Measurements from ENCODE around the gene RAF1. TPM values are rescaled to one million over a fixed set of nuclear protein-coding genes. Genes with fewer than 3 reads are reported as not detected.

The RAF1 gene
- total and polyA plus RNA-seq, 2 donors (not counting 1 experiment from before 2014, with no cell fraction given): 84.3 to 126 TPM

DNA sequence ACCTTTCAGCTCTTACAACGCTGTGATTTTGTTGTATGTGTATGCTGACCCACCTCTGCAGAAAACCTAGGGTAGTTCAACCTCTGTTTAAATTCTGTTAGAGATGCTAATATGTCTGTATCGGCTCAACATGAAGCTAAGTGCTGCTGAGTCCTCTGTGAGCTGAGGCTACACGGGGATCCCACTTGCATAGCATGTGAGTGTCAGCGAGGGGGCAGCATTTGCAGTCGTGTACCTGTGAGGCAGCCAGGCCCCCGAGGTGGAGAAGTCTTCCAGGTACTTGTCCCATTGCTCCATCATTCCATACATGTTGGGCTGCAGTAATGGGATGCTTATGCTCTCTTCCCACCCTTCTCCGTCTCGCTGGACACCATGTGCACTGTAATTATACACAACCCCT, 122.3 kb downstream of the RAF1 start:
- POLR2A ChIA-PET: no interaction called here

DNA sequence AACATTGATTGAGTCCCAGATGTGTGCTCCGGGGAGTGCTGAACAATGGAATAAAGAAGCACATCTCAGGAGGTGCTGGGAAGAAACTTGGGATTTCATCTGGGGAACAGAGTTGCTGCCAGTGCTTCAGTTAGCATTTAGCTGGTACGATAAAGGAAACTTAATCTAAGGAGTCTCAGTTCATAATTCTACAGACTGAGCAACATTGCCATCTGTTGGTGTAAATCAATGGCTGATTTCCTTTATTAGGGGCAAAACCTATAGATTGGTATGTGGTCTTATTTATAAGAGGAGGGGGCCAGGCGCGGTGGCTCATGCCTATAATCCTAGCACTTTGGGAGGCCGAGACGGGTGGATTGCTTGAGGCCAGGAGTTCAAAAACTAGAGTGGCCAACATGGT, 127.5 kb downstream of the RAF1 start:
- H3K36me3 ChIP-seq (replicated peaks in 1 of 2; ENCODE audit: control extremely low read depth in 1 of 2, control insufficient read depth in 1 of 2, extremely low read depth in 1 of 2, insufficient read depth in 2 of 2, low read length in 1 of 2): peaks cover 7 to 16% of the 10 kb centered on the region in 2 experiments
- no peak overlapping the region for H3K9ac ChIP-seq (ENCODE audit: low read length)
- CTCF ChIA-PET: no interaction called here
- no peak overlapping the region for H3K4me3 ChIP-seq (ENCODE audit: control extremely low read depth in 1 of 5, extremely low read depth in 1 of 5, insufficient read depth in 1 of 5, low read depth in 2 of 5, low read length in 4 of 5)
- H4K20me1 ChIP-seq (ENCODE audit: control insufficient read depth, insufficient read depth, low read length, poor library complexity, severe bottlenecking): no peaks in the 10 kb centered on the region
- Mint-ChIP-seq H3K27me3 (no peaks in the 10 kb centered on the region), H3K4me1 (no peaks in the 10 kb centered on the region), H3K9me3 (ENCODE audit: insufficient read depth) (no peaks in the 10 kb centered on the region), H3K4me3 (no peak overlapping the region), H3K27ac (no peak overlapping the region)
- no peak overlapping the region for H3K27ac ChIP-seq (ENCODE audit: low read length in 2 of 2)
- H3K27me3 ChIP-seq (replicated peaks in 1 of 4; ENCODE audit: control extremely low read depth in 1 of 4, control insufficient read depth in 3 of 4, insufficient read depth in 4 of 4, low read length in 3 of 4): no peaks in the 10 kb centered on the region
- no peak overlapping the region for H3K4me2 ChIP-seq (replicated peaks; ENCODE audit: low read depth, low read length, poor library complexity, severe bottlenecking)
- ATAC-seq (ENCODE audit: low read depth) (no peak), DNase-seq (no peak)
- H2AFZ ChIP-seq (ENCODE audit: insufficient read depth, low read depth, low read length, poor library complexity, severe bottlenecking): no peak overlapping the region
- TF ChIP-seq CTCF (IDR thresholded peaks at IDR 0.05): no peak
- TF ChIP-seq EZH2 (IDR thresholded peaks at IDR 0.05; ENCODE audit: borderline replicate concordance, insufficient read depth, low read depth, low read length, poor library complexity, severe bottlenecking): no peak
- H3K9me3 ChIP-seq (ENCODE audit: control extremely low read depth in 1 of 3, control insufficient read depth in 2 of 3, insufficient read depth in 1 of 3, low read length in 2 of 3): no peaks in the 10 kb centered on the region
- no peaks in the 10 kb centered on the region for H3K4me1 ChIP-seq (ENCODE audit: control insufficient read depth in 2 of 2, insufficient read depth in 2 of 2, low read length in 2 of 2)
- WGBS (ENCODE audit: insufficient coverage): 100% methylated on average over 2 of the region's 6 CpGs
- POLR2A ChIA-PET: no interaction called here
- no peaks in the 10 kb centered on the region for H3K79me2 ChIP-seq (ENCODE audit: control insufficient read depth, insufficient read depth, low read length)
- intact Hi-C loops (cut with micrococcal nuclease): no loop called here

More for the DNA sequence above, 122.3 kb downstream of the RAF1 start:
- Histone ChIP-seq H3K27me3 (replicated peaks in 1 of 4; ENCODE audit: control extremely low read depth in 1 of 4, control insufficient read depth in 3 of 4, insufficient read depth in 4 of 4, low read length in 3 of 4) (no peaks in the 10 kb centered on the region), H3K4me2 (replicated peaks; ENCODE audit: low read depth, low read length, poor library complexity, severe bottlenecking) (no peak overlapping the region), H3K9me3 (ENCODE audit: control extremely low read depth in 1 of 3, control insufficient read depth in 2 of 3, insufficient read depth in 1 of 3, low read length in 2 of 3) (no peaks in the 10 kb centered on the region), H3K79me2 (ENCODE audit: control insufficient read depth, insufficient read depth, low read length) (no peaks in the 10 kb centered on the region), H3K4me3 (ENCODE audit: control extremely low read depth in 1 of 5, extremely low read depth in 1 of 5, insufficient read depth in 1 of 5, low read depth in 2 of 5, low read length in 4 of 5) (no peak overlapping the region), H3K9ac (ENCODE audit: low read length) (no peak overlapping the region), H2AFZ (ENCODE audit: insufficient read depth, low read depth, low read length, poor library complexity, severe bottlenecking) (no peak overlapping the region), H4K20me1 (ENCODE audit: control insufficient read depth, insufficient read depth, low read length, poor library complexity, severe bottlenecking) (no peaks in the 10 kb centered on the region), H3K4me1 (ENCODE audit: control insufficient read depth in 2 of 2, insufficient read depth in 2 of 2, low read length in 2 of 2) (no peaks in the 10 kb centered on the region), H3K36me3 (replicated peaks in 1 of 2; ENCODE audit: control extremely low read depth in 1 of 2, control insufficient read depth in 1 of 2, extremely low read depth in 1 of 2, insufficient read depth in 2 of 2, low read length in 1 of 2) (peaks cover 0 to 1% of the 10 kb centered on the region in 2 experiments), H3K27ac (ENCODE audit: low read length in 2 of 2) (no peak overlapping the region)
- ATAC-seq (ENCODE audit: low read depth): no peak
- Mint-ChIP-seq H3K4me3 (no peak overlapping the region), H3K4me1 (no peaks in the 10 kb centered on the region), H3K9me3 (ENCODE audit: insufficient read depth) (no peaks in the 10 kb centered on the region), H3K27ac (no peak overlapping the region), H3K27me3 (no peaks in the 10 kb centered on the region)
- WGBS (ENCODE audit: insufficient coverage): 86% methylated on average over 3 of the region's 8 CpGs
- intact Hi-C loops (cut with micrococcal nuclease): no loop called here
- no peak for DNase-seq
- CTCF ChIA-PET: interaction anchor here (0.7 kb wide), 1 partner anchor 34 kb away, joined by 3 read pairs; no protein-coding TSS in a partner anchor
- no peak for TF ChIP-seq EZH2 (IDR thresholded peaks at IDR 0.05; ENCODE audit: borderline replicate concordance, insufficient read depth, low read depth, low read length, poor library complexity, severe bottlenecking)
- no peak for TF ChIP-seq CTCF (IDR thresholded peaks at IDR 0.05)

Small RNA genes lying within 50 kb of the gene (small RNA-seq; reads per million reads assigned to genes)
- gene CRIP1P1 (ENCODE audit: insufficient read length, low read depth, low replicate concordance): not detected
- not detected for gene RF00017 (ENCODE audit: insufficient read length, low read depth, low replicate concordance)

Other genes with a start within 250 kb of the RAF1 start
- 17.6 and 17.9 TPM in 2 replicates for gene TSEN2, start 179.6 kb downstream of the RAF1 start, total RNA-seq
- 13.2 and 13.4 TPM in 2 replicates for gene TSEN2, start 179.6 kb downstream of the RAF1 start, polyA plus RNA-seq
- gene MKRN2OS, start 118.6 kb downstream of the RAF1 start, total RNA-seq: not detected in 2 replicates
- not detected in 2 replicates for gene MKRN2OS, start 118.6 kb downstream of the RAF1 start, polyA plus RNA-seq
- 25.9 and 29.3 TPM in 2 replicates for gene MKRN2, start 107.0 kb downstream of the RAF1 start, total RNA-seq
- gene MKRN2, start 107.0 kb downstream of the RAF1 start, polyA plus RNA-seq: 20.8 and 21.5 TPM in 2 replicates
- gene TMEM40, start 95.1 kb upstream of the RAF1 start, total RNA-seq: not detected in 2 replicates
- 0.33 and 31.0 TPM in 2 replicates for gene TMEM40, start 95.1 kb upstream of the RAF1 start, polyA plus RNA-seq
- 1.00 and 1.9 TPM in 2 replicates for gene CAND2, start 132.6 kb upstream of the RAF1 start, total RNA-seq
- gene CAND2, start 132.6 kb upstream of the RAF1 start, polyA plus RNA-seq: 0.34 and 1.4 TPM in 2 replicates
- 2,575 and 2,756 TPM in 2 replicates for gene RPL32, start 177.4 kb upstream of the RAF1 start, total RNA-seq
- gene RPL32, start 177.4 kb upstream of the RAF1 start, polyA plus RNA-seq: 1,111 and 2,160 TPM in 2 replicates

All from B cell (primary cell).